Esophagus squamous epithelium (tissue), 5 donors: ENCODE data around the gene ETS2. TPM values are rescaled to one million over a fixed set of nuclear protein-coding genes. Genes with fewer than 3 reads are reported as not detected.

Source experiments
- DNase-seq: peaks from one replicate; lab custom pipeline; 2025; lab: John Stamatoyannopoulos, UW
- H3K27ac ChIP-seq, 4 donors: fragments of 200-600 bp; sonication (generic); one replicate each; pipeline ENCODE4 v1.5.1; 2016 to 2019; ENCODE audit warnings: mild to moderate bottlenecking in 1 of 4
- H3K27me3 ChIP-seq, 4 donors: fragments of 200-600 bp; sonication (generic); 1 replicate in 3 of 4; 2 replicates in 1 of 4; pipeline versions ENCODE4 v1.5.1 to v1.6.0; 2017 to 2021; ENCODE audit warnings: antibody characterized with exemption in 1 of 4
- H3K36me3 ChIP-seq, 3 donors: fragments of 200-600 bp; sonication (generic); one replicate each; pipeline ENCODE4 v1.5.1; 2016 to 2019
- H3K4me1 ChIP-seq, 3 donors: fragments of 200-600 bp; sonication (generic); one replicate each; pipeline ENCODE4 v1.5.1; 2017 to 2019
- H3K4me3 ChIP-seq, 4 donors: fragments of 200-600 bp; sonication (generic); 1 replicate in 3 of 4; 2 replicates in 1 of 4; pipeline ENCODE4 v1.5.1; 2016 to 2019; ENCODE audit warnings: mild to moderate bottlenecking in 2 of 4, moderate library complexity in 1 of 4
- H3K9me3 ChIP-seq, 3 donors: fragments of 200-600 bp; sonication (generic); one replicate each; pipeline ENCODE4 v1.5.1; 2016 to 2019
- POLR2A ChIP-seq, 4 donors: fragments of 450-650 bp; IDR thresholded peaks; one replicate each; pipeline ENCODE4 v1.6.1; 2017; ENCODE audit warnings: antibody characterized with exemption in 4 of 4, mild to moderate bottlenecking in 4 of 4, moderate library complexity in 3 of 4
- WGBS, 2 donors: methylation state at CpG; one replicate each; pipeline ENCODE4 v1.1.5; 2018; 5-methylcytosine and 5-hydroxymethylcytosine counted together
- intact Hi-C: fragments of 100-400 bp; cut with DNase I; formaldehyde crosslinking; loops from one replicate; pipeline ENCODE4 v1.15.0; 2022
- total RNA-seq, 4 donors: library from RNA; depleted of rRNA; stranded (reverse); fragments of >200 nt; gene quantifications; one replicate each; pipeline ENCODE4 v1.1.0, GENCODE V29; 2016
- TF ChIP-seq, protein P1 (sequence below), 6 experiments: fragments of 450-650 bp in 4 of 6; fragments of 200-600 bp in 2 of 6; sonication (generic) in 2 of 6; IDR thresholded peaks; one replicate each; pipeline ENCODE4 v1.5.1; 2016 to 2019; ENCODE audit warnings: antibody characterized with exemption in 6 of 6, mild to moderate bottlenecking in 4 of 6, moderate library complexity in 4 of 6
- donor health status: DM: yes; HTN: yes; CAD: no.

The ETS2 gene
- total RNA-seq, 4 donors from 2014 or later: 67.5 to 118 (median 78.8) TPM

DNA sequence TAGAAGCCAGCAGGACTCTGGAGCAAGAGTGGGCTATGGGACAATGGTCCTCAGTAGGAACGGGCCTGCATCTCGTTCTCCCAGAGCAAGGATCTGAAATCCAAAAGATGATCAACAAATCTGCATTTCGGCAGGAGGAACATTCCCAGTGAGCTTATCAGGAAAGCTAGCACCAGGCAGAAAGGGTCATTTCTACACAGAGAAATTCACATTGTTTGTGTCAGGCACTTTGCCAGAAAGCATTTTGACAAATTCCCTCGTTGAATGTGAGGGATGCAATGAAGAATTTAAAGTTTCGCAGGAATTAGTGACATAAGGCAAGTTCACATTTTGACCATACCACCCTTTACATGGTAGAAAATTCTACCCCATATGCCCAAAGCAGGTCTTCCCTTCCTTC lies 31.6 kb upstream of the ETS2 start:
- H3K27ac ChIP-seq: peak overlapping the region in 3 of 4 donors; percentile 24 to 83 (median 79)
- no peaks in the 10 kb centered on the region for H3K27me3 ChIP-seq
- no peaks in the 10 kb centered on the region for H3K36me3 ChIP-seq
- H3K9me3 ChIP-seq: peaks cover 0 to 7% (median 3%) of the 10 kb centered on the region in 3 donors
- no peak for DNase-seq
- intact Hi-C loops: no loop called here
- H3K4me1 ChIP-seq: peaks cover 5 to 30% (median 21%) of the 10 kb centered on the region in 3 donors
- H3K4me3 ChIP-seq: no peak overlapping the region
- WGBS, 2 donors: 82 to 89% methylated on average over 5 of the region's 5 CpGs
- TF ChIP-seq, protein P1, sequence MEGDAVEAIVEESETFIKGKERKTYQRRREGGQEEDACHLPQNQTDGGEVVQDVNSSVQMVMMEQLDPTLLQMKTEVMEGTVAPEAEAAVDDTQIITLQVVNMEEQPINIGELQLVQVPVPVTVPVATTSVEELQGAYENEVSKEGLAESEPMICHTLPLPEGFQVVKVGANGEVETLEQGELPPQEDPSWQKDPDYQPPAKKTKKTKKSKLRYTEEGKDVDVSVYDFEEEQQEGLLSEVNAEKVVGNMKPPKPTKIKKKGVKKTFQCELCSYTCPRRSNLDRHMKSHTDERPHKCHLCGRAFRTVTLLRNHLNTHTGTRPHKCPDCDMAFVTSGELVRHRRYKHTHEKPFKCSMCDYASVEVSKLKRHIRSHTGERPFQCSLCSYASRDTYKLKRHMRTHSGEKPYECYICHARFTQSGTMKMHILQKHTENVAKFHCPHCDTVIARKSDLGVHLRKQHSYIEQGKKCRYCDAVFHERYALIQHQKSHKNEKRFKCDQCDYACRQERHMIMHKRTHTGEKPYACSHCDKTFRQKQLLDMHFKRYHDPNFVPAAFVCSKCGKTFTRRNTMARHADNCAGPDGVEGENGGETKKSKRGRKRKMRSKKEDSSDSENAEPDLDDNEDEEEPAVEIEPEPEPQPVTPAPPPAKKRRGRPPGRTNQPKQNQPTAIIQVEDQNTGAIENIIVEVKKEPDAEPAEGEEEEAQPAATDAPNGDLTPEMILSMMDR (IDR thresholded peaks at IDR 0.05): no peak
- no peak for TF ChIP-seq POLR2A (IDR thresholded peaks at IDR 0.05)

DNA sequence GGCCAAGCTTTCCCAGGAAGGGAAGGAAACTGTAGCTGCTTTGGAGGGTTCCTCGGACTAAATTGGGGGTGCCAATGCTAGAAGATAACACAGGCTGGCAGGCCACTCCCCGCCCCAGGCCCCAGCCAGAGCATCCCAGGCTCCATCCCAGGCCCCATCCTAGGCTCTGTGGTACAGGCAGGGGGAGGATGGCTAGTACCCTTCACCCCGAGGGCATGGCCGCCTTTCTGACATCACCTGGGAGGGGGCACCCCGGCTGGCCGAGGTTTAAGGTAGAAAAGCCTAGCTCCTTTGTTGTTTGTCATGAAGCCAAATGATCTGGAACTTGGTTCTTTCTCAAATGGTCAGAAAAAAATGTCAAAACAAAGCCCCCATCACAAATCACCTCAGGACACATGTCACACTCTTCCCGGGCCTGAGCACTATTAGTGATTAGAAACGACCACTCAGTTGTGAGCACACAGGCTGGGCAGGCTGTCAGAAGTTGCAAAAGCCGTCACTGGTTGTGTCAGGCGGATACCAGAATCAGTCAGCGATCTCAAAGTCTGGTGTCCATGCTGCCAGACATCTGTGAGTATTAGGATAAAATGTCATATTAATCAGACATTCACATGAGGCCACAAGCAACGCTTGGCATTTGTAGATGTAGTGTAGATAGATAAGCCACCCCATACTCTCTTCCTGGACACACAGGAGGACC lies 31.0 kb upstream of the ETS2 start:
- 82 to 84% methylated on average over 6 to 8 of the region's 12 CpGs for WGBS, 2 donors
- peak overlapping the region in 3 of 4 donors; percentile 35 to 83 (median 79) for H3K27ac ChIP-seq
- H3K36me3 ChIP-seq: no peaks in the 10 kb centered on the region
- intact Hi-C loops: no loop called here
- no peak for TF ChIP-seq POLR2A (IDR thresholded peaks at IDR 0.05)
- TF ChIP-seq, protein P1 (IDR thresholded peaks at IDR 0.05): no peak
- H3K4me3 ChIP-seq: no peak overlapping the region
- peaks cover 5 to 24% (median 15%) of the 10 kb centered on the region in 3 donors for H3K4me1 ChIP-seq
- H3K27me3 ChIP-seq: no peaks in the 10 kb centered on the region
- no peak for DNase-seq
- H3K9me3 ChIP-seq: peaks cover 0 to 7% (median 3%) of the 10 kb centered on the region in 3 donors

DNA sequence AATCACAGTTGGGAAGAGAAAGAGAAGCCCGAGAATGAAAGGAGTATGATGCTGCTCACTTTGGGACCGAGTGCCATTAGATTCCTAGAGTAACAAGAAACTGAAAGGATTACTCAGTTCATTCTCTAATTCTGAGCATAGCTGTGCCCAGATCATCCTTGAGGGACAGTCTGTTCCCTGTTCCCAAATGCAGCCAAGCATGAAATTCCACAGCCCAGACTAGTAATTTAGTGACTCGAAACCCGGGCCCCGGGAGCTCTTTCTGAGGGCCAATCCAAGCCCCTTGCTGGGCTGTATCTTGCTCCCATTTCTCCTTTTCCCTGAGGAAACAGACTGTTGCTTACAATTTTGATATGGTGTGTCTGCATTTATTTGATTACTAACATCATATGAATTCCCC lies 30.0 kb upstream of the ETS2 start:
- TF ChIP-seq POLR2A (IDR thresholded peaks at IDR 0.05): no peak
- TF ChIP-seq, protein P1 (IDR thresholded peaks at IDR 0.05): no peak
- Histone ChIP-seq H3K27ac (peak overlapping the region in 1 of 4 donors; percentile 79), H3K4me3 (no peak overlapping the region), H3K36me3 (no peaks in the 10 kb centered on the region), H3K9me3 (peaks cover 0 to 7% (median 3%) of the 10 kb centered on the region in 3 donors), H3K4me1 (peaks cover 5 to 23% (median 13%) of the 10 kb centered on the region in 3 donors), H3K27me3 (no peaks in the 10 kb centered on the region)
- DNase-seq: no peak
- WGBS, 2 donors: 71 to 100% methylated on average over 2 to 5 of the region's 5 CpGs
- intact Hi-C loops: no loop called here

DNA sequence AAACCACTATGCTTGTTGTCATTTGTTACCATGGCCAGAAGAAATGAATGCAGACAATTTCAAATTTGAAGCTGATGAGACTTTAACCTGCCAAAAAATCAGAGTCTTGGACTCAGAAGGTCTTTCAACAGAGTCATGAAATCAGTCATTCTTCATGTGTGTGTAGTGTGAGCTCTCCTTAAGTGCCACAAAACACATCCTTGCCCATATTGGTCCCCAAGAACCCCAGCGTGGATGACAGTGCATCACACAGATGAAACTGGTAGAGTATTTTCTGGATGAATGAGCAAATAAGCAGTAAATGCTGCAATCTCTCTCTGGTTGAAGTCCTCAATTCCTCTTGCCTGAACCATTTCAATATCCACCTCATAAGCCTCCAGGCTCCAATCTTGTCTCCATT lies 28.7 kb upstream of the ETS2 start:
- DNase-seq: no peak
- 71 to 76% methylated on average over 1 of the region's 1 CpG for WGBS, 2 donors
- Histone ChIP-seq H3K9me3 (peaks cover 0 to 7% (median 3%) of the 10 kb centered on the region in 3 donors), H3K27ac (no peak overlapping the region), H3K4me1 (peaks cover 5 to 23% (median 13%) of the 10 kb centered on the region in 3 donors), H3K4me3 (no peak overlapping the region), H3K36me3 (no peaks in the 10 kb centered on the region), H3K27me3 (no peaks in the 10 kb centered on the region)
- no peak for TF ChIP-seq POLR2A (IDR thresholded peaks at IDR 0.05)
- TF ChIP-seq, protein P1 (IDR thresholded peaks at IDR 0.05): no peak
- intact Hi-C loops: no loop called here

DNA sequence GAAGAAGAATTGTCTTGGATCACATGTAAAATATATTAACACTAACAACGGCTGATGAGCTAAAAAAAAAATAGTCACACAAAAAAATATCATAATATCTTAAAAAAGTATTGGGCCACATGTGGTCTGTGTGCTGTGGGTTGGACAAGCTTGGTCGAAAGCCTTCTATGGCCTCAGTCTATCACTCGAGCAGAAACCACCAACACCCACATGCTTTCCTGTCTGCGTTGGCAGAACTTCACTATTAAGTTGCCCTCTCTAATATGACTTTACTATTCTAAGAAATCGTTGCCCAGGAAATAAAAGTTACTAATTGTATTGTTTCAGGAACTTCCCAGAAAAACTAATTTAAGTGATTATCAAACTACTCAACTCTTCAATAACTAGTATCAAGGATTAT lies 28.2 kb upstream of the ETS2 start:
- no peaks in the 10 kb centered on the region for H3K27me3 ChIP-seq
- WGBS, 2 donors: 48 to 53% methylated on average over 5 of the region's 5 CpGs
- TF ChIP-seq, protein P1 (IDR thresholded peaks at IDR 0.05): no peak
- TF ChIP-seq POLR2A (IDR thresholded peaks at IDR 0.05): no peak
- intact Hi-C loops: no loop called here
- H3K36me3 ChIP-seq: no peaks in the 10 kb centered on the region
- H3K9me3 ChIP-seq: peaks cover 0 to 13% (median 6%) of the 10 kb centered on the region in 3 donors
- no peak overlapping the region for H3K27ac ChIP-seq
- peaks cover 5 to 20% (median 13%) of the 10 kb centered on the region in 3 donors for H3K4me1 ChIP-seq
- H3K4me3 ChIP-seq: no peak overlapping the region
- no peak for DNase-seq
